Inflammatory macrophage treated with lipopolysaccharide for 1 hour (primary cell): Measurements from ENCODE around the gene NAA50.

Experiments used
- DNase-seq, 2 donors: peaks; one replicate each; pipeline ENCODE4 v3.0.0-alpha.2; 2020 to 2022

The NAA50 gene

DNA sequence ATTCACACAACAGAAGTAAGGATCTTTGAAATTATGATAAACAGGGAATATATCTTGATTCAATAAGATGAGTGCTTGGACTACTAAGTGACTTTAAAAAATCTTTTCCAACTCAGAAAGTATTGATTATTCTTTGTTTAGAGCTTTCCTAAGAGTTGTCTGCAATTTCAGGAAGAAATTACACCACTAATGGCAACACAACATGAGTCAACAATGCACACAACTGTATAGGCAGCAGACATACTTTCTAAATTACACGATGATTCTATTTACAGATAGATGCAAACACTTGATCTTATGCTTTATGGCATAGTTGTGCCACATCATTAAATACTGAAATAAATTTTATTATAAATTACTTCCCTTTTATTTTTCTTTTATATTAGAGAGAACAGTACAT is 4.4 kb downstream of the NAA50 start:
- DNase-seq: peak; percentile 38 to 58

DNA sequence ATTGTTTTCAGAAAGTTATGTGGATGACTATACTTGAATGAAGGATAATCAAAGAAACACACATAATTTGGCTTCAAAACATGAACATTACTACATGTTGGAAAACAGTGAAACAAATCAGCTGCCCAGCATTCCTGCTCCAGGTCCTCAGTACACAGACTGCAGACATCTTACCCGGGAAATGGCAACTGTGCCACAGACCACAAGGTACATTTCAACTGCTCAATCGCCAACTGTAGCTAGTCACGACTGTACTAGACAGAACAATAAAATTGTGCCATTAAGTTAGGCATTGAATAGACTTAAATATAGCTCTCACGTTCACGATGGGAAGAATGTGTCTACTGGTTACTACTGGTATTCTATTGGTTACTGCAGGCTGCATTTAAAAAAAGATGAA is 5.0 kb downstream of the NAA50 start:
- no peak for DNase-seq

DNA sequence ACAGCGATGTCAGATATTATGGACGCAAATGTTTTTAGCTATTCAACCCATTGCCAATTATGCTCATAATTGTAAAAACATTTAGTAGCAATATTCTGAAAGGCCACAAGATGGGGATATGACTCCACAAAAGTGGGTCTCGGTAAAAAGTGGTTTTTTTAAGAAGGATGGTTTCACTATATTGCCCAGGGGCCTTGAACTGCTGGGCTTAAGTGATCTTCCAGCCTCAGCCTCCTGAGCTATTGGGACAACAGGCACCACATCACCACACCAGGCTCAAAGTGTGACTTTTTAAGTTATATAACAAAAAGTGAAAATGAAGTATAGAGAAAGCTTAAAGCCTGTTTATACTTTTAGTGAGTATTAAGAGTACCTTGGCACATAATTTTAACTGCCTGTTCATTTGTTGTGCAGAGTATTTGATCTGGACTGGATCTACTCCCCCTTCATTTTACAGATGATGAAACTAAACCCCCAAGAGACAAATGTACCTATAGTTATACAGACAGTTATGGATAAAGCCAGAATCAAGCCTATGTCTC is 9.4 kb downstream of the NAA50 start:
- peak; percentile 46 to 87 for DNase-seq

DNA sequence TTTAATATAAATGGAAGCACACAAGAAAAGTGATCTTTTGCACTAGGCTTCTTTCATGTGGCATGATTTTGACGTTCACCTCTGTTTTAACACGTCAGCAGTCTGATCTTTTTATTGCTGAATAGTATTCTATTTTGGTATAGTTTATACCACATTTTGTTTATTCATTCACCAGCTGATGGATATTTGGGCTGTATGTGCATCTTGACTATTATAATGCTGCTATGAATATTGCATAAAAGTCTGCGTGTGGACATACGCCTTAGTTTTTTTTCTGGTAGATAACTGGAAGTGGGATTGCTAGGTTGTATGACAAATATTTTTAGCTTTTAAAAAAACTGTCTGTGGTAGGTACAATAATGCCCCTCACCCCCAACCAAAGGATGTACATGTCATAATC is 14.4 kb downstream of the NAA50 start:
- DNase-seq: no peak

DNA sequence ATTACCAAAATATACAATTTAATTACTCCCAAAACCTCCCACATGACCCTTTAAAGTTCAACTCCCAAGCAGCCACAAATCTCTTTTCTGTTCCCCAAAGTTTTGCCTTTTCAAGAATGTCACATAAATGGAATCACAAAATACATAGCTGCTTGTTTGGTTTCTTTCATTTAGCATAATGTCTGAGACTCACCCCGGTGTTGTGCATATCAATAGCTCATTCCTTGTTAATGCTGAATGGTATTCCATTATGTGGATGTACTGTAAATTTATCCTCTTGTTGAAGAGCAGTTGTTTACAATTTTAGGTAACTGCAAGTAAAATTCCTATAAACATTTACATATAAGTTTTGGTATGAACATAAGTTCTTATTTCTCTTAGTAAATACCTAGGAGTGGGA is 15.5 kb downstream of the NAA50 start:
- DNase-seq: no peak

DNA sequence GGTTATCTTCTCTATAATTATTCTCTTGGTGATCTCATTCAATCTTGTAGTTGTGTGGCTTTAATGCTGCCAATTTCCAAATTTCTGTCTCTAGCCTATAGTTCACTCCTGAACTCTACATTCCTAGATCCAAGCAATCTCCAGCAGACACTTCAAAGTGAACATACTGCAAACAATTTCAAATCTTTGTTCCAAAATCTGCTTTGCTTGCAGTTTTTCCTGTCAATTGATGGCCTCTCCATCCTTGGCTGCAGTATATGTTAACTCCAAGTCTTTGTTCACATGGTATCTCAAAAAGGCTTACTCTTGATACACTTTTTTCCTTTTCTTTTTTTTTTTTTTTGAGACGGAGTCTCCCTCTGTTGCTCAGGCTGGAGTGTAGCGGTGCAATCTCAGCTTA is 17.4 kb downstream of the NAA50 start:
- DNase-seq: no peak

DNA sequence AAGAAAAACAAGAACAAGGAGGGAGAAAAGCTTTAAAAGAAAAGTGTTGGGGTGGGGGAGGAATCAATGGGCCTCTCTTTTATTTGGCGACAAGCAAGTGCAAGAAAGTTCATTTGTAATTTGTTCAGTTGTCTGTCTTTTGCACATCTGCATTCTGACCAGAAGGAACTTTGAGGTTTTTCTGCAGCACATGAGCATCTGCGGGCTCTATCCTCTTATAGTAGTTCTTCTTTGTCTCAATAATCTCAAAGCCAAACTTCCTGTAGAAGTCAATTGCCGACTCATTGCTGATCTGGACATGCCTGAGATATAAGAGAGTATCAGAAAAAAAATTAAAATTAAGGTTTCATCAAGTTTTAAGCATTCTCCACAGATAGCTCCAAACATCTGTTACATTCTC is 24.4 kb downstream of the NAA50 start:
- no peak for DNase-seq

DNA sequence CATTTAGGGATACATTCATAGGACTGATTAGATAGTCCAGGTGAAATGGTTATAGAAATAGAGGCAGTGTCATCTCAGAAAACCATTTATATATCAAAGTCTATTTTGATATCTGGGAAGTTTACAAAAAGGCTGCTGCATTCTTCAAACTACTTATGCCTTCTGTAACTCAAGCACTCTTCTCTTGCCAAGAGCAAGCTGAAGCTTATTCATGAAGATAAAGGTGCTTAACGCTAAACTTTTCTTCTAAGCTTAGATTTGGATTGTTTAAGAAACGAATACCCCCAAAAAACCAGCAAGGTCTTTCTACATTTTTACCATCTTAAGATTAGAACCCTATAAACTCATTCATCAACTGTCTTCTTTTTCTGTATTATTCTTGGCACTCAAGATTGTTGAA is 26.3 kb downstream of the NAA50 start:
- DNase-seq: no peak

DNA sequence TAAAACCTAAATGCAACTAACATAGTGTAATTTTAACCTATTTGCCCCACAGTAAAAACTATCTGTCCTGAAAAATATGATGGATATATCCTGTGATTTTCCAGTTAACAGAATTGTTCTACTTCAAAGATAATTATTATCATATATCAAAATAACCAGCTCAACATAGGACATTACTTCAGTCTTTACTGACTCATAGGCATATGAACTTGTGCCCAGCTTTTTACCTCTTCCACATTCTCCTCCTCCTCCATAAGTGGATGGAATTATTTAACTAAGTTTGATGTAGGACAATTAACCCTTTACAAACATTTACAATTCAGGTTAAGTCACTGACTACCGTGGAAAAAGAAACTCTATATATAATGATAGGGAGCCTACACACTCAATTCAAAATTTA is 26.8 kb downstream of the NAA50 start:
- DNase-seq: no peak

DNA sequence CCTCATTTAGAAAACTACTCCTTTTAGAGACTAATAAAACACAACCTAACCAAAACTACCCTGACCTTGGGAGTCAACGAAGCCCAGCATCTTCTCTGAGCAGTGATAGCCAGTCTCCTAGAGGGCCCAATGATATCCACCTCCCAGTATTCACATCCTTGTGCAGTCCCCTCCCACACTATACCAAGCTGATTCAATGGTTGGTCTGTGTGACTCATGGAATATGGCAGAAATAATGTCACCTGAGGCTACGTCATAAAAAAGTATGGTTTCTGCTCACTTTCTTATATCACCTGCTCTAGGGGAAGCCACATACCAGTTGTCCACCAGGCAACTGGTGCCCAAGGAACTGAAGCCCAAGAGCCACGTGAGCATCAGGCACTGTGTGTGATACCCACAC is 28.2 kb downstream of the NAA50 start:
- no peak for DNase-seq

DNA sequence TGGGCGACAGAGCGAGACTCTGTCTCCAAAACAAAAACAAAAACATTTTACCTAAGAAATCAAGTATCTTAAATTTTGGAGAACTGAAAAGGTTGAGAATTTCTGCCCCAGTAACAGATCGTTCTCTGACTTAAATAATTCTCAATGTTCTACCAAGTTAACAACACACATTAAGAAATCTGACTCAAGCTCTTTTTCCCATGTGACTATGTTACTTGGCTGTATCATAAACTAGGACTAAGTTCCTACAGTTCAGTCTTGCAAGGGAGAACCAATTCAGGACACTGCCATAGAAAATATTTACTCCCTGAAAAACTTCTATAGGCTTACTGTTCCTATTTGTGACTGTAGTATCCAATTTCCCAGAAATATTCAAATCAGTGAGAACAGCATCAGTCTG is 28.7 kb downstream of the NAA50 start:
- no peak for DNase-seq

DNA sequence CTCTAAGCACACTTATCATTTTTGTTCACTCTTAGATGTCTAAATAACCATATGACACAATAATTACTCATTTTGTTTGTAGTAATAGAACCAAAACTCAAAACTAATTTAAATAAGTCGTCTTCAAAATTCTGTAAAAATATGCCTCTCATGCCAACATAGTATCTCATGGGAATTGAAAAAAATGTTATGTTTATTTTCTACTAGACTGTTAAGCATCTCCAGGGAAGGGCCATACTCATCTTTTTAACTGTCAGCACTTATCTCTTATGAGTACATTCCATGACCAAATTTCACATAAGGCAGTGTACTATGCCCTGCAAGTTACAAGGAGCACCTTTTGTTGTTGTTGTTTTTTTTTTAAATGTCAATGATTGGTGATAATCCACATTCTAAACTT is 31.3 kb downstream of the NAA50 start:
- DNase-seq: no peak

DNA sequence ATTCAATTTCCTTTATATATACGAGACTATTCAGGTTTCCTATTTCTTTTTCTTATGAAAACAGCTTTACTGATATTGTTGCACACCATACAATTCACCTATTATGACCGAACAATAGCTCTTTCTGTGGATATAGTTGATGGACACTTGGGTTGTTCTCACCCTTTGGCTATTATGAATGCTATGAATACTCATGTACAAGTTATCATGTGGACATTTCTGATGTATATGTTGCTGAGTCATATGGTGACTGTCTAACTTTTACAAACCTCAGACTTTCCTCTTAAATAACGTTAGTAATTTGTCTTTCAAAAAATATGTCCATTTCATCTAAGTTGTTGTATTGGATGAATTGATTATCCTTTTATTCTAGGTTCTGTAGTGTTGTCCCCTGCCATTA is 33.9 kb downstream of the NAA50 start:
- no peak for DNase-seq

DNA sequence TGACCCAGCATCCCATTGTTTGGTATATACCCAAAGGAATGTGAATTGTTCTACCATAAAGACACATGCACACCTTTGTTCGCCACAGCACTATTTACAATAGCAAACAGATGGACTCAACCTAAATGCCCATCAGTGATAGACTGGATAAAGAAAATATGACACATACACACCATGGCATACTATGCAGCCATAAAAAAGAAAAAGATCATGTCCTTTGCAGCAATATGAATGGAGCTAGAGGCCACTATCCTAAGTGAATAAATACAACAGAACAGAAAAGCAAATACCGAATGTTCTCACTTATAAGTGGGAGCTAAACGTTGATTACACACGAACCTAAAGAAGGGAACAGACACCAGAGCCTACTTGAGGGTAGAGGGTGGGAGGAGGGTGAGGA is 38.2 kb downstream of the NAA50 start:
- DNase-seq: no peak

DNA sequence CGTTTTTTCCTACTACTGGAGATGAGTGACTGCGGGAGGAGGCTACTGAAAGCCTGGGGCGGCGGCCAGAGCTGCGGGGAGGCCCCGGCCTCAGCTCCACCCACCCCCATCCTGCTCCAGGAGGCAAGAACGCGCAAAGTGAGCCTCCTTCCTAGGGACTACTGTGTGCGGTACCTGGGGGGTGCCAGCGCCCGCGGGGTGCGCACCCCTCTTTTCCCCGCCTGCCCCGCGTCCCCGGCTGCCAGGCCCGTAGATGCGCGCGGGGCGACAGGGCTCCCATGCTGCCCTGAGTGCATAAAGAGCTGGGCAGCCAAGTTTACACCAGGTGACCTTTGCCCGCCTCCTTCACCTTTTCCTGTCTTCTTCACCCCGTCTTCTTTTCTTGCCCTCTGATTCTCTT is 47.1 kb downstream of the NAA50 start:
- no peak for DNase-seq

DNA sequence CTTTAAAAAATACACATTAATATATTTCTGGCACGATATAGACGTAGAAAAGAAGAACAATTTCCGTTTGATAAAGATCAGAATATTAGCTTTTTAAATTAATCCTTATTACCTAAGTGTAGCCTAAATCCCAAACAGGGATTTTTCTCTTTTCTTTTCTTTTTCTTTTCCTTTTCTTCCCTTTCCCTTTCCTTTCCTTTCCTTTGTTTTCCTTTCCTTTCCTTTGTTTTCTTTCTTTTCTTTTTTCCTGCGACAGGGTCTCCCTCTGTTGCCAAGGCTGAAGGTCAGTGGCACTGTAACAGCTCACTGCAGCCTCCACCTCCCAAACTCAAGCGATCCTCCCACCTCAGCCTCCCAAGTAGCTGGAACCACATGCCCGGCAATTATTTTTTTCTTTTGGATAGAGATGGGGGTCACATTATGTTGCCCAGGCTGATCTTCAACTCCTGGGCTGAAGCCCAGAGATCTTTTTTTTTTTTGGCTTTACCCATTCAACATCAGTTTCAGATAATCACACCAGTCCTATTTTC is 47.8 kb downstream of the NAA50 start:
- no peak for DNase-seq

DNA sequence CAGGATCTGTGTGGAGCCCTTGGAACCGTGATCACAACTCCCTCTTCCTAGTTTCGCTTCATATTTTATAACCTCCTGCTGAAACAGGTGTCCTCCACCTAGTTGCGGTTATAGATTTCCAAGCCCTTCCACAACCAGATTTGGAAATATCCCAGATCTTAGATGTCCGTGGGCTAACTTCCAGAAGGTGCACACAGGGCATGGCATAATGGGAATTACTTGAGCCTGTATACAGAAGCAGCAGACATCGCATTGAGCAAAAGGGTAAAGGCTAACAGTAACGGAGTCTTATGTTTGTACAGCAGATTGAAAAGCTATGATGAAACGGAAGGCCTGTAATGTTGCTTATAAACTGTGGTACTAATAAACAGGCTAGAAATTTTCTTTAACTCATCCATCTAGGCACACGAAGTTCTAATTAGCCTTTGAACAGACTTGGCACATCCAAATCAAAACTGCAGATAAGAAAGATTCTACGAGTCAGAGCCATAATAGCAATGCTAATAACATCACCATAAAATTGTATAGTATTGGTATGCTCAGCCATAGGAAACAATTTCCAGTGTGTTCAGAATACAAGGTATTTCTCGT is 48.5 kb downstream of the NAA50 start:
- peak in 1 of 2 donors; percentile 5 for DNase-seq

DNA sequence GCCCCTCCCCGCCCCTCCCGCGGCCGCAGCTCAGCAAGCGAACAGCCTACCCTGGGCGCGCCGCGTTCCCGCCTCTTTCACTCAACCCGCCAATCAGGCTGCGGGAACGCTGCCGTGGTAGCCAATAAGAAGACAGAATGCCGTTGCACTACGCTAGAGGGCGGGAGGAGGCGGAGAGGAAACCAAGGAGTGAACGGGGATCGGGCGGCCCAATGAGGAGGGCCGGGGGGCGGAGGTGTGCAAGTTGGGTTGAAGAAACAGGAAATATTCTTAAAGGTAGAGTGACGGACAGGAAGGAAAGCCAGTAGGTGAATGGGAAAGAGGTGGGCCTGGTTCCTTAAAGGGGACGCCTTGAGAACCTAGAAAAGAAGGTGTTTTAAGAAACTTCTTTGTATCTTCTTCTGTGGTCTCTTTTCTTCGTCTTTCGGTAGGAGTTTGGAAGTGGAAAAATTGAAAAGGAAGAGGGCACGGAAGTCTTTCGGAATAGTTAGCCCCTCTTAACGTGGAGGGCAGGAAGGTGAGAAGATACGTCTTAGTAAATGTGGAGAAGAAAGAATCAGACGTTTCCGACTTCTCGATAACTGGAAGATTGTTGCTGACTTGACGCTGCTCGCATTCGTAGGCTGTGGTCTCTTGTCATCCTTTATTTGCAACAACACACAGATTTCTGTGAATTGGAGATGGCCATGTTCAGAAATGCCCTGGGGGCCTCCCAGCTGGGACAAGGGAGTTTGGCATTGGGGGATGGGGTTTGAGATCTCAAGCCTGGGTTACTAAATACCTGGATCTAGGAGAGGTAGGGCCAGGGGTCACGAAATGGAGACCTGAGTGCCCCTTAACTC is 49.2 kb downstream of the NAA50 start:
- peak; percentile 99 for DNase-seq

DNA sequence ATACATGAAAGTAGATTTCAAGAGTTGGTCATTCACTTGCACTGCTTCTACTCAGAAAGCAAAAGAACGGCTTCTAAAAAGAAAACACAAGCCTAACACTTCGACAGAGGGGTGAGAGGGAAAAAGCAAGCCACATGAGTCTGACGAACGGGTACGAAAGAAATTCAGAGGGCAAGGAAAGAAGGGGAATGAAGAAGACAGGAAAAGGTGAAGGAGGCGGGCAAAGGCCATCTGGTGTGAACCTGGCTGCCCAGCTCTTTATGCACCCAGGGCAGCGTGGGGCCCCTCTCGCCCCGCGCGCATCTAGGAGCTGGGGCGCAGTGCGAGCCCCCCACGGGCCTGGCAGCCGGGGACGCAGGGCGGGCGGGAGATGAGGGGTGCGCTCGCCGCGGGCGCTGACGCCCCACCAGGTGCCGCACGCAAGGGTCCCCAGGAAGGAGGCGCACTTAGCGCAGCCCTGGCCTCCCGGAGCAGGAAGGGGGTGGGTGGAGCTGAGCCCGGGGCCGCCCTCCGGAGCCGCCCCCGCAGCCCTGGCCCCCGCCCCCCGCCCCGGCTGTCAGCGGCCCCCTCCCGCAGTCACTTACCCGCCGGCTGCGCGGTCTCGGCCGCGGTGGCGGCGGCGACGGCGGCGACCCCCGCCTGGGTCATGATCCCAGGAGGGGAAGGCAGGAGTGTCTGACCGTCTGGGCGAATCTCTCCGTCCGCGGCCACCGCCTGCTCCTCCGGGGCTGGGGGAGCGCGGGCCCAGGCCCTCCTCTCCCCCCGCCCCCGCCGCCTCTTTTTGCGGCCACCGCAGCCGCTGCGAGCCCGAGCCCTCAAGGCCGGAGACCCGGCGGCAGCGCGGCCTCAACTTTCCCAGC is 50.0 kb downstream of the NAA50 start, which contains the start of gene USF3:
TSS of gene USF3 (minus strand) at position 857 of the 860 bp plus-strand sequence. CDS start 21,764 bp downstream, outside the sequence.
- peak in 1 of 2 donors; percentile 39 for DNase-seq

DNA sequence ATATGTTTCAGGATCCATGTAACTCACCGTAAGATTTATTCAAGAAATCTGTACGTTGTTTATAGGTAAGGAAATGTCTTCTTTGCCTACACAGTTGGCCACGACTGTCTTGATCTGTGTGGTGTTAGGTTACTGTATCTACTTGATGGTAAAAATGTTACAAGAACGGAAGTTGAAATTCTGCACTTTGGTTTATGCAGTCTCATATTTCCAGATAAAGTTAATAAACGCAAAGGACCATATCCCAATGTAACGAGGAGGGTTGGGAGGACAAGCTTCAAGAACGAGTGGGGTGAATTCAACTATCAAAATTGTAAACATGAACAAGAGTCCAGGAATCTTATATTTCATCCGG is 50.6 kb downstream of the NAA50 start:
- no peak for DNase-seq

DNA sequence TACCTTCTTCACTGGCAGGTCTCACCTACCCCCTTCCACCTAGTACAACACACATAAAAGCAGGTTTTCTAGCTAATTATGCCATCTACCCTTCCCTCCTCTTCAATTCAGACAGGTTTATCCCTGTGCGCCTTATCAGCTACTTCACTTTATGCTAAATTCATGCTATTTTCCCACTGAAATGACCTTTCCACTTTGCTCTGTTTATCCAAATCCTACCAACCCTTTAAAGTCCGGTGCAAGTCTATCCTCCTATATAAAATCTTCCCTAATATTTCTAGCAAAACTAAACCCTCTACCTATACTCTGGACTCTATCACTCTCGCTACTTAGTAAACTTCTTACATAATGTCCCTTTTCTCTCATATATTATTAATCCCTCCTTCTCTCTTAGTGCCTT is 55.6 kb downstream of the NAA50 start:
- no peak for DNase-seq

DNA sequence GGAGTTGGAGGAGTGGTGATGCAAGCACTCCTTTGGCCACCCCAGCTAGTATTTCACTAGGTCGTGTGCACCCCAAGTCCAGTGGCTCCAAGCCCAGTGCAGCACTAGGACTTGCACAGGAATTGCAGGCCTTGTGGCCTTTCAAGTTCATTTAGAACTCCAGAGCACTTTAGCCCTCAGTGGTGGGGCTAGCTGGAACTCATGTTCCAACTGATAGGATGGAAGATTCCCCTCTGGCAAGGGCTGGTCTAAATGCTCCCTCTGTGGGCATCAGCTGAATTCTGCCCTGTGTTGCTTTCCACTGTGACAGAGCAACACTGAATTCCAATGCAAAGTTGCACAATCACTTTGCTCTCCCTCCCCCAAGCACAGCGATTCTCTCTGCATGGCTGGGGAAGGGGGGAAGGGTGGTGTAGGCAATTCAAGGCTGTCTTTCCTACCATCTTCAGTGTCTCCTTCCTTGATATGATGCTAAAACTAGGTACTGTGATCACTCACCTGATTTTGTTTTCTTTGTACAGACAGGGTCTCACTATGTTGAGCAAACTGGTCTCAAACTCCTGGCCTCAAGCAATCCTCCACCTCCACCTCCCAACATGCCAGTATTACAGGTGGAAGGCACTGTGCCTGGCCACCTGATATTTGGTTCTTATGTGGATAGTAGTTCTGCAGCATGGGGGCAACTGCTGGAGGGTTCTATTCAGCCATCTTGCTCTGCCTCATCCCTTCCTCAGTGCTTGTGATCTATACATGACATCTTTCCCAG is 59.9 kb downstream of the NAA50 start:
- no peak for DNase-seq
